Islet precursor cell (in vitro differentiated cells): ENCODE measurements around the gene MUC5B.
A peak's percentile ranks its signal among the peaks of the same experiment; 100 is the strongest.
"Not testable (repeated sequence)": the region's sequence is repeated elsewhere in the genome, so short reads cannot be mapped to it uniquely, and the experiment has no call there.

ENCODE experiments used
- DNase-seq: peaks from one replicate; pipeline ENCODE4 v3.0.0-alpha.2; 2018

MUC5B gene

DNA sequence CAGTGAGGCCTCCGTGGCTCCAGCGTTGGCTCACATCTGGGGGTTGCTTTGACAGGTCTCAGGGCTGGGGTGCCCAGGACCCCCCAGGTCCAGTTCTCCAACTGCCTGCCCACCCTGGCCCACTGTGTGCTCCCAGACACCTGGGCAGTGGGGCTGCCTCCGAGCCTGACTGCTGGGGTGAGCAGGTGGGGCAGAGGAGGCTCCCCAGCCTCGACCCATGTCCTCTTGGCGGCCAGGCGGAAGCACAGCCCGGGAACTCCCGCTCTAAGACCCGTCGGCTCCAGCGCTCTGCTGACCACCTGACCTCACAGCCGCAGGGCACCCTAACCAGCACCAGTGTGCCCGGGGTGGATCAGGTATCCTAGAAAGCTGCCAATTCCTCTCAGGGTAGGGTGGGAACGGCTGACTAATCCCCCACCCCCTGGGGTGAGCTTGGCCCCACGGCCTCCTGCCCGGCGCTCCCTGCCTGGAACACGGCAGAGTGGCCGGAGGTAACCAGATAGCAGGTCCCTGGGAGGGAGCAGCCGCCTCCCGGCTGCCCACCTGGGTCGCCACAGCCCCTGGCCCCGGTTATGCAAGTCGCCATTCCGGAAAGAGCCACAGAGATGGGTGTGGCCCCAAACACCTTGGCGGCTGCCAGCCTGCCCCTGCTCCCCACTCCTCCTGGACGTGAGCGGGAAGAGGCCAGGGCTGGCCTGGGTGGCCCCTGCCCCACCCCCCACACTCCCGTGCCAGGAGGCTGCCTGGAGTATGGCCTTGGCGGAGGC is 19.2 kb upstream of the MUC5B start:
- peak; percentile 36 for DNase-seq

DNA sequence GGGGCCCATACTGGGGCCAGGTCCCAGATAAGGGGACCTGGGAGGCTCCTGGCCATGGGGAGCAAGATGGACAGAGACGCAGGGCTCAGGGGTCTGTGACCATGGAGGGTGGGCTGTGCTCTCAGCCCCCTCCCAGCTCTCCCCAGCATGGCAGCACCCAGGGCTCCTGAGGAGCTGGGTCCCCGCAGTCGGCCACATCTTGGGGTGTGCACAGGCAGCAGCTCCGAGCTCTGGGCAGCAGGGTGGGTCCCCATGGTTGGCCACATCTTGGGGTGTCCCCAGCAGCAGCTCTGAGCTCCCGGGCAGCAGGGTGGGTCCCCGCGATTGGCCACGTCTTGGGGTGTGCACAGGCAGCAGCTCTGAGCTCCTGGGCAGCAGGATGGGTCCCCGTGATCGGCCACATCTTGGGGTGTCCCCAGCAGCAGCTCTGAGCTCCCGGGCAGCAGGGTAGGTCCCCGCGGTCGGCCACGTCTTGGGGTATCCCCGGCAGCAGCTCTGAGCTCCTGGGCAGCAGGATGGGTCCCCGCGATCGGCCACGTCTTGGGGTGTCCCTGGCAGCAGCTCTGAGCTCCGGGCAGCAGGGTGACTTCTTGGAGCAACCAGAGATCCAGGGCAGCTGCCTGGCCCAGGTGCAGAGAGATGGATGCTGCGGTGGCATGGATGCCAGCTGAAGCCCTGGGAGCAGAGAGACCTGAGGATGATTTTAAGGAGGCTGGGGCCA is 18.3 kb upstream of the MUC5B start:
- DNase-seq = peak; percentile 40

- peak; percentile 51 for DNase-seq
These were observed 17.5 kb upstream of the MUC5B start for GRCh38 chr11:1205121-1205986.

- DNase-seq = no peak
These were observed 16.9 kb upstream of the MUC5B start for GRCh38 chr11:1205987-1206331.

- DNase-seq = peak; percentile 41
These were observed 16.2 kb upstream of the MUC5B start for GRCh38 chr11:1206391-1207271.

- peak; percentile 47 for DNase-seq
These were observed 15.3 kb upstream of the MUC5B start for GRCh38 chr11:1207401-1208143.

- DNase-seq = no peak
These were observed 14.8 kb upstream of the MUC5B start for GRCh38 chr11:1208144-1208393.

- DNase-seq = peak; percentile 51
These were observed 14.2 kb upstream of the MUC5B start for GRCh38 chr11:1208394-1209261.

GRCh38 chr11:1209371-1210057 is 13.4 kb upstream of the MUC5B start:
- no peak for DNase-seq

GRCh38 chr11:1211838-1212237 is 11.0 kb upstream of the MUC5B start:
- no peak for DNase-seq

GRCh38 chr11:1215826-1216225 is 7.0 kb upstream of the MUC5B start:
- DNase-seq = not testable (repeated sequence)

DNA sequence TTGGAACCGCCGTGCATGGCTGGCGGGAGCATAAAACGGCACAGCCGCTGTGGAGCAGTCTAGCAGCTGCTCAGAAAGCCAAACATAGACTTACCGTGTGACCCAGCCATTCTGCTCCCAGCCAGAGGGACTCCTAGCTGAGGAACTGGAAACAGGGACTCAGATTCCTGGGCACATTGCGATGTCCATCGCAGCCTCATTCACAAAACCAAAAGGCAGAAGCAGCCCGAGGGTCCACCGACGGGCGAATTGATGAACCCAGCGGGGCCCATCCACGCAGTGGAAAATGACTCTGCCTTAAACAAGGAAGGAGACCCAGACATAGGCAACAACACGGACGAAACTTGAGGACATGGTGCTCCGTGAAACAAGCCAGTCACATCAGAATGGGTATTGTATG is 5.7 kb upstream of the MUC5B start:
- peak; percentile 42 for DNase-seq

DNA sequence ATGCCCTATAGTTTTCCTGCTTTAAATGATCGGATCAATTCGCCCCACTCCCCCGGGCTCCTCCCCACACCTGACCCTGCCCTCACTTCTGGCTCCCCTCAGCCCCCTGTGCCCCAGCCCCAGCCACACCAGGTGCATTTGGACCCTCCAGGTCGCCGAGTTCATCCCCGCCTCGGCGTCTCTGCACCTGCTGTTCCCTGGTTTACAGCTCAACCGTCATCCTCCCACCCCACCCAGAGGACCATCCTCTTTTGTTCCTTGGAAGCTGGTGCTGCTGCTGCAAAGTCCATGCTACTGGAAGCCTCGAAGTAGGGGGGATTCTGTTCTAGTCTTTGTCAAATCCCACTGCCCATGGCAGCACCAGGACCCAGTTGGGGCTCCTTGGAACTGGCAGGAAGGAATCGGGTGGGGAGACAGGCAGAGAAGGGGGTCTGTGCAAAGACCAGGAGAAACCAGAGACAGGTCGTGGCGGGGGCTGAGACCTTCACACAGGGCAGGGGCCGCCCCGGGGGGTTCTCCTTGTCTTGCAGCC is 4.5 kb upstream of the MUC5B start:
- no peak for DNase-seq

DNA sequence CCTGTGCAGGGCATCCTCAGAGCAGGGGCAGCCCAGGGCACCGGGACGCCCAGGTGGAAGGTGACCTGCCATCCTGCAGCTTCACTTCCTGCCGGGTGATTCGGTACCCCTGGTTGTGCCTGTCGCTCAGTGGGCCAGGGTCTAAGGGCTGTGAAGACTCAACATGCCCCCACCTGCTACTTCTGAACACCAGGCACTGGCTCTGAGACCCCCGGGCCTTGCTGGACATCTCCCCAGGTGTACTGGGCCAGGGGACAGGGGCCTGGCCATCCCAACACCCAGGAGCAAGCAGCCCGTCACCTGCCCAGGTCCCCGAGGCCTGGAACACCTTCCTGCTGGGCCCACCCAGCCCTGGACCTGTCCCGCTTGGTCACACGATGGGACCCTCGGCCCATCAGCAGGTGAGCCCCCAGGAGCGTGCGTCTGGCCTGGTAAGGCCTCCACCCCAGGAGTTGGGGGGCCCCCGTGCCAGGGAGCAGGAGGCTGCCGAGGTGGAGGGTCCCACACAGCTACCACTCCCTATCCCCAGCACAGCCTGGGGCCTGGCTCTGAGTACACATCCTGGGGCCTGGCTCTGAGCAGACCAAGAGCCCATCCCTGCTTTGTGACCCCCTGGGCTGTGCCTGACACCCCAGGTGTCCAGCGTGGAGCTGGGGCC is 3.9 kb upstream of the MUC5B start:
- DNase-seq = peak; percentile 44

GRCh38 chr11:1219446-1219833 is 3.4 kb upstream of the MUC5B start:
- DNase-seq = peak; percentile 45

DNA sequence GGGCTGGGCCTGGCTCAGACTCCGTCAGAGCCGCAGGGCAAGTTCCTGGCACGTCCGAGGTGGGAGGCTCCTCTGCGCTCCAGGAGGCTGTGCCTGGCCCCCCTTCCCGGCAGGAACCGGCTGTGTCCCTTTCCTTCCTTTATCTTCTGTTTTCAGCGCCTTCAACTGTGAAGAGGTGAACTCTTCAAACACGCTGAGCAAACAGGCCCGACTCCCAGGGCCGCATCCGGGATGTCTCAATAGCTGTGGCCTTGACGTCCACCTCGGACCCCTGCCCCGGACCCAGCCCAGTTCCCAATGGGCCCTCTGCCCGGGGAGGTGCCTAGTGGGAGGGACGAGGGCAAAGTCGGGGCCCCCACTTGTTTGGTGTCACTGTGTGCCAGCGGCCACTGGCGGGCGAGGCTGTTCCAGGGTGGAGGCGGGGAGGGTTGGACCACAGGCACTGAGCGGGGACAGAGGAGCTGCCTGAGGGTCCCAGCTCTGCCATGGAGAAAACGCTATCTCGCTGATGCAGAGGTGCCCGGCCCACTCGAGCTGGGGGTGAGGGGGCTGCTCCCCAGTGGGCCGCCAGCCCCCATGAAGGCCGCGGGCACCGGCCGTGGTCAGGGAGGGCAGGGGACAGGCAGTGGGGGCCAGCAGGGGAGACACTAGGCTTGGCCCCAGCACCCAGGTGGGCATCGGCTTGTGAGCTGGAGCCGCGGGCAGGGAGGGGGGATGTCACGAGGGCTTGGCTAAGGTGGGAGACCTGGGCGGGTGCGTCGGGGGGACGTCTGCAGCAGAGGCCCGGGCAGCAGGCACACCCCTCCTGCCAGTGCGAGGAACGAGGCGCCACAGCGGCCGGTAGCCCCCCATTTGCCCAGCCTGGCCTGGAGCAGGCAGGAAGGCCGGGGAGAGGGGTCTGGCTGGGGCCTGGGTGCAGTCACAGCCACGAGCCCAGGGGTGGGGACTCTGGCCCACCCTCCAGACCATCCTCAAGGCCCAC is 2.7 kb upstream of the MUC5B start:
- DNase-seq = peak; percentile 50

- peak; percentile 49 for DNase-seq
These were observed 1.7 kb upstream of the MUC5B start for GRCh38 chr11:1220941-1221721.
